Activated gamma-delta T cell (primary cell): ENCODE measurements around the gene HCN1.

Experiments
- DNase-seq: peaks from one replicate; lab custom pipeline; 2025; lab: John Stamatoyannopoulos, UW
- total RNA-seq, 2 donors: gene quantifications; one replicate each; lab custom pipeline; 2026; lab: John Stamatoyannopoulos, UW

HCN1 gene
- 0 to 0.04 reads per million in 2 donors for total RNA-seq

GRCh38 chr5:45696206-45696836, at the start of gene HCN1:
Gene HCN1 (minus strand): TSS chr5:45696380.
- no peak for DNase-seq

- no peak for DNase-seq
These were observed 44.9 kb upstream of the HCN1 start for GRCh38 chr5:45741110-45741509.

GRCh38 chr5:45737153-45737552, 41.0 kb upstream of the HCN1 start:
- DNase-seq = no peak

- no peak for DNase-seq
These were observed 29.4 kb upstream of the HCN1 start for GRCh38 chr5:45725537-45725936.

GRCh38 chr5:45697201-45697600, 1.0 kb upstream of the HCN1 start:
- DNase-seq = no peak

- DNase-seq = no peak
These were observed 400 bp downstream of the HCN1 start for GRCh38 chr5:45695804-45696156.

GRCh38 chr5:45694971-45695803, 993 bp downstream of the HCN1 start:
- DNase-seq = no peak

- DNase-seq = no peak
These were observed 1.8 kb downstream of the HCN1 start for GRCh38 chr5:45694255-45694814.

GRCh38 chr5:45692481-45692880, 3.7 kb downstream of the HCN1 start:
- DNase-seq = no peak

GRCh38 chr5:45691656-45692055, 4.5 kb downstream of the HCN1 start:
- DNase-seq = no peak

GRCh38 chr5:45687701-45688100, 8.5 kb downstream of the HCN1 start:
- DNase-seq = no peak

GRCh38 chr5:45686620-45687019, 9.6 kb downstream of the HCN1 start:
- DNase-seq = no peak

GRCh38 chr5:45684118-45684517, 12.1 kb downstream of the HCN1 start:
- no peak for DNase-seq

GRCh38 chr5:45680950-45681349, 15.2 kb downstream of the HCN1 start:
- no peak for DNase-seq

GRCh38 chr5:45677524-45677923, 18.7 kb downstream of the HCN1 start:
- no peak for DNase-seq

- no peak for DNase-seq
These were observed 23.9 kb downstream of the HCN1 start for GRCh38 chr5:45672271-45672670.

- no peak for DNase-seq
These were observed 47.4 kb downstream of the HCN1 start for GRCh38 chr5:45648744-45649143.

GRCh38 chr5:45643056-45643455, 53.1 kb downstream of the HCN1 start:
- no peak for DNase-seq

- DNase-seq = no peak
These were observed 53.8 kb downstream of the HCN1 start for GRCh38 chr5:45642370-45642769.

- DNase-seq = no peak
These were observed 57.1 kb downstream of the HCN1 start for GRCh38 chr5:45639040-45639439.

- no peak for DNase-seq
These were observed 69.0 kb downstream of the HCN1 start for GRCh38 chr5:45627076-45627656.

GRCh38 chr5:45623832-45624231, 72.3 kb downstream of the HCN1 start:
- DNase-seq = no peak

GRCh38 chr5:45622365-45622764, 73.8 kb downstream of the HCN1 start:
- DNase-seq = no peak
